Astrocyte of the cerebellum (primary cell): ENCODE measurements around the gene LGALS16.
"Not testable (repeated sequence)": the region's sequence is repeated elsewhere in the genome, so short reads cannot be mapped to it uniquely, and the experiment has no call there.

Experiments used
- DNase-seq: peaks from one replicate; pipeline ENCODE4 v3.0.0-alpha.2; 2011; ENCODE audit warnings: low read depth
- H3K4me3 ChIP-seq: 2 replicates; pipeline ENCODE4 v1.5.1; 2011; ENCODE audit warnings: mild to moderate bottlenecking, low read depth, low read length, moderate library complexity
- CTCF ChIP-seq: IDR thresholded peaks from 2 replicates; pipeline ENCODE4 v1.5.1; 2012; ENCODE audit warnings: low read length, low read depth, moderate library complexity, mild to moderate bottlenecking; ENCODE audit errors: missing control alignments
- in situ Hi-C: cut with HindIII; loops from 2 replicates; pipeline ENCODE4 v1.10.0; 2017; ENCODE audit warnings: low sequenced_read_pairs

The LGALS16 gene

GRCh38 chr19:39655613-39656012 lies at the start of gene LGALS16:
Gene LGALS16 (plus strand): TSS chr19:39655913. CDS start chr19:39655962, 49 bp downstream.
- in situ Hi-C loops: no loop called here
- no peak for DNase-seq
- no peak within 1 kb of the TSS for H3K4me3 ChIP-seq
- TF ChIP-seq CTCF: no peak

- no peak overlapping the region for H3K4me3 ChIP-seq
These were observed 48.7 kb upstream of the LGALS16 start for GRCh38 chr19:39607021-39607420.

GRCh38 chr19:39607561-39607960 lies 48.2 kb upstream of the LGALS16 start:
- H3K4me3 ChIP-seq: no peak overlapping the region
- TF ChIP-seq CTCF: no peak
- in situ Hi-C loops: no loop called here
- no peak for DNase-seq

More at GRCh38 chr19:39607021-39607420, 48.7 kb upstream of the LGALS16 start:
- DNase-seq: no peak
- TF ChIP-seq CTCF: no peak
- in situ Hi-C loops: no loop called here

- DNase-seq: no peak
- in situ Hi-C loops: no loop called here
- TF ChIP-seq CTCF: no peak
These were observed 42.1 kb upstream of the LGALS16 start for GRCh38 chr19:39613597-39613996.

GRCh38 chr19:39617745-39618144 lies 38.0 kb upstream of the LGALS16 start:
- in situ Hi-C loops: no loop called here
- H3K4me3 ChIP-seq: no peak overlapping the region
- no peak for TF ChIP-seq CTCF
- no peak for DNase-seq

More at GRCh38 chr19:39613597-39613996, 42.1 kb upstream of the LGALS16 start:
- H3K4me3 ChIP-seq: no peak overlapping the region

GRCh38 chr19:39623946-39624345 lies 31.8 kb upstream of the LGALS16 start:
- DNase-seq: no peak
- in situ Hi-C loops: no loop called here
- no peak overlapping the region for H3K4me3 ChIP-seq
- no peak for TF ChIP-seq CTCF

GRCh38 chr19:39627631-39628030 lies 28.1 kb upstream of the LGALS16 start:
- in situ Hi-C loops, DNase-seq: not testable (repeated sequence)

More at GRCh38 chr19:39627631-39628030, 28.1 kb upstream of the LGALS16 start:
- not testable (repeated sequence) for H3K4me3 ChIP-seq
